HepG2 (cell line): ENCODE measurements around the gene FKBP14. TPM values are rescaled to one million over a fixed set of nuclear protein-coding genes. Genes with fewer than 3 reads are reported as not detected.

Experiments
- ARID2 ChIP-seq: sonication (generic); formaldehyde crosslinking; IDR thresholded peaks from 2 replicates; pipeline ENCODE4 v1.8.1; 2022; ENCODE audit warnings: mild to moderate bottlenecking, missing genetic modification reagents, borderline replicate concordance
- LCORL ChIP-seq, 2 experiments: fragments of 450-650 bp in 1 of 2; sonication (generic) in 1 of 2; formaldehyde crosslinking in 1 of 2; IDR thresholded peaks; 2 replicates each; pipeline versions ENCODE4 v1.5.0 to v1.6.1; 2017 to 2020; ENCODE audit warnings: antibody characterized with exemption in 1 of 2, missing genetic modification reagents in 1 of 2
- NFYC ChIP-seq: IDR thresholded peaks from 2 replicates; pipeline ENCODE4 v1.6.1; 2016; ENCODE audit warnings: missing genetic modification reagents, missing compliant biosample characterization
- PPARG ChIP-seq: conservative IDR thresholded peaks from 2 replicates; pipeline ENCODE4 v1.6.1; 2016; ENCODE audit warnings: missing biosample characterization, missing genetic modification reagents
- SOX13 ChIP-seq, 3 experiments: fragments of 450-650 bp in 1 of 3; sonication (generic) in 1 of 3; formaldehyde crosslinking in 1 of 3; IDR thresholded peaks in 2 of 3; conservative IDR thresholded peaks in 1 of 3; 2 replicates each; pipeline versions ENCODE4 v1.5.0 to v1.6.1; 2016 to 2020; ENCODE audit warnings: antibody characterized with exemption in 1 of 3, mild to moderate bottlenecking in 1 of 3, missing compliant biosample characterization in 1 of 3, missing genetic modification reagents in 1 of 3, moderate library complexity in 1 of 3
- SP140L ChIP-seq: sonication (generic); formaldehyde crosslinking; IDR thresholded peaks from 2 replicates; pipeline ENCODE4 v1.4.0; 2020; ENCODE audit warnings: missing genetic modification reagents, borderline replicate concordance
- STAT5B ChIP-seq: sonication (generic); formaldehyde crosslinking; IDR thresholded peaks from 2 replicates; pipeline ENCODE4 v1.4.0; 2020; ENCODE audit warnings: missing genetic modification reagents
- ZBTB3 ChIP-seq: sonication (generic); formaldehyde crosslinking; IDR thresholded peaks from 2 replicates; pipeline ENCODE4 v1.4.0; 2020; ENCODE audit warnings: low read depth, mild to moderate bottlenecking, moderate library complexity, missing genetic modification reagents, borderline replicate concordance
- ZNF143 ChIP-seq: sonication (generic); formaldehyde crosslinking; IDR thresholded peaks from 2 replicates; pipeline ENCODE4 v1.4.0; 2020; ENCODE audit warnings: missing genetic modification reagents
- ZSCAN31 ChIP-seq: sonication (generic); formaldehyde crosslinking; IDR thresholded peaks from 2 replicates; pipeline ENCODE4 v1.5.0; 2020; ENCODE audit warnings: low read depth, mild to moderate bottlenecking, missing genetic modification reagents
- polyA plus RNA-seq, 8 experiments: library from polyadenylated mRNA; depleted of rRNA in 3 of 8; stranded (reverse) in 7 of 8; unstranded in 1 of 8; fragments of >200 nt; fragmentation: Illumina TruSeq in 4 of 8; extraction: Trizol in 4 of 8; gene quantifications; 2 replicates each; pipeline versions ENCODE4 v1.2.1 to v1.2.3, GENCODE V29; 2011 to 2016; ENCODE audit warnings: low read depth in 4 of 8, missing spikeins in 1 of 8, mixed read lengths in 1 of 8; ENCODE audit not compliant: insufficient read depth in 1 of 8
- total RNA-seq, 5 experiments: library from RNA; depleted of rRNA; stranded (reverse); fragments of >200 nt; fragmentation: Illumina TruSeq; extraction: Trizol; gene quantifications; 2 replicates each; pipeline ENCODE4 v1.2.3, GENCODE V29; 2016; ENCODE audit warnings: low read depth in 1 of 5
- TF ChIP-seq, protein P1 (sequence below): sonication (generic); formaldehyde crosslinking; IDR thresholded peaks from 2 replicates; pipeline ENCODE4 v1.8.1; 2023; ENCODE audit warnings: mild to moderate bottlenecking, missing genetic modification reagents
- TF ChIP-seq, protein P2 (sequence below): sonication (generic); formaldehyde crosslinking; IDR thresholded peaks from 2 replicates; pipeline ENCODE4 v1.4.0; 2020; ENCODE audit warnings: missing genetic modification reagents, borderline replicate concordance
- TF ChIP-seq, protein P3 (sequence below): fragments of 450-650 bp; IDR thresholded peaks from 2 replicates; pipeline ENCODE4 v1.6.1; 2016
- TF ChIP-seq, protein P4 (sequence below): sonication (generic); formaldehyde crosslinking; IDR thresholded peaks from 2 replicates; pipeline ENCODE4 v1.4.0; 2020; ENCODE audit warnings: missing genetic modification reagents, borderline replicate concordance
- TF ChIP-seq, protein P5 (sequence below): sonication (generic); formaldehyde crosslinking; IDR thresholded peaks from 2 replicates; pipeline ENCODE4 v1.9.0; 2021; ENCODE audit warnings: missing genetic modification reagents, mild to moderate bottlenecking, borderline replicate concordance
- TF ChIP-seq, protein P6 (sequence below): sonication (generic); formaldehyde crosslinking; IDR thresholded peaks from 2 replicates; pipeline ENCODE4 v1.5.0; 2020; ENCODE audit warnings: missing genetic modification reagents, mild to moderate bottlenecking, borderline replicate concordance

The FKBP14 gene
- total and polyA plus RNA-seq, 2 of the 13 experiments (the other 11 are each of a cell fraction or from before 2014, with no cell fraction given), result 20.0 to 32.3 TPM

DNA sequence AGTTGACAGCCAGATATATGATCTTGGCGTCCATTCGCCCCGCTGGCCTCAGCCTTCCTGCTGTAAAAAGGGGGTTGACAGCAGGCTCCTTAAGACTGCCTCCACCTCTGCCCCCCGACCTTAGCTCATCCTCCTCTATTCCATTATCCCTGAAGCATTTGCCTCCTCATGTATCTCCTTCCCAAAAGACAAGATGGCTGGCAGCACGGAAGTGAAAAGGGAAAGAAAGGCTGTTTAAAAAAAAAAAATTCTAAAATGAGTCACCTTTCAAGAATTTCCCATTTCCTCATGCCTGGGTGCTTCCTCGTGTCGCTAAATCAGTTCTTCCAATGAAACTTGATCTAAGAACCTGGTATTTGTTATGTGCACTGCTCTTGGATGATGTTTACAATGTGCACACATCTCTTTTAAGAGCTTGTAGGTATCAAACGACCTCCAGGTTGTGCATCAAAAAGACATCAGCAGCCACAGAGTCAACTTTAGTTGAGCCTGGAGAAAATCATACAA lies 38.6 kb downstream of the FKBP14 start (continued):
- TF ChIP-seq, protein P1, sequence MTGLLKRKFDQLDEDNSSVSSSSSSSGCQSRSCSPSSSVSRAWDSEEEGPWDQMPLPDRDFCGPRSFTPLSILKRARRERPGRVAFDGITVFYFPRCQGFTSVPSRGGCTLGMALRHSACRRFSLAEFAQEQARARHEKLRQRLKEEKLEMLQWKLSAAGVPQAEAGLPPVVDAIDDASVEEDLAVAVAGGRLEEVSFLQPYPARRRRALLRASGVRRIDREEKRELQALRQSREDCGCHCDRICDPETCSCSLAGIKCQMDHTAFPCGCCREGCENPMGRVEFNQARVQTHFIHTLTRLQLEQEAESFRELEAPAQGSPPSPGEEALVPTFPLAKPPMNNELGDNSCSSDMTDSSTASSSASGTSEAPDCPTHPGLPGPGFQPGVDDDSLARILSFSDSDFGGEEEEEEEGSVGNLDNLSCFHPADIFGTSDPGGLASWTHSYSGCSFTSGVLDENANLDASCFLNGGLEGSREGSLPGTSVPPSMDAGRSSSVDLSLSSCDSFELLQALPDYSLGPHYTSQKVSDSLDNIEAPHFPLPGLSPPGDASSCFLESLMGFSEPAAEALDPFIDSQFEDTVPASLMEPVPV (CRISPR knock-in tag), result no peak
- TF ChIP-seq, protein P2, sequence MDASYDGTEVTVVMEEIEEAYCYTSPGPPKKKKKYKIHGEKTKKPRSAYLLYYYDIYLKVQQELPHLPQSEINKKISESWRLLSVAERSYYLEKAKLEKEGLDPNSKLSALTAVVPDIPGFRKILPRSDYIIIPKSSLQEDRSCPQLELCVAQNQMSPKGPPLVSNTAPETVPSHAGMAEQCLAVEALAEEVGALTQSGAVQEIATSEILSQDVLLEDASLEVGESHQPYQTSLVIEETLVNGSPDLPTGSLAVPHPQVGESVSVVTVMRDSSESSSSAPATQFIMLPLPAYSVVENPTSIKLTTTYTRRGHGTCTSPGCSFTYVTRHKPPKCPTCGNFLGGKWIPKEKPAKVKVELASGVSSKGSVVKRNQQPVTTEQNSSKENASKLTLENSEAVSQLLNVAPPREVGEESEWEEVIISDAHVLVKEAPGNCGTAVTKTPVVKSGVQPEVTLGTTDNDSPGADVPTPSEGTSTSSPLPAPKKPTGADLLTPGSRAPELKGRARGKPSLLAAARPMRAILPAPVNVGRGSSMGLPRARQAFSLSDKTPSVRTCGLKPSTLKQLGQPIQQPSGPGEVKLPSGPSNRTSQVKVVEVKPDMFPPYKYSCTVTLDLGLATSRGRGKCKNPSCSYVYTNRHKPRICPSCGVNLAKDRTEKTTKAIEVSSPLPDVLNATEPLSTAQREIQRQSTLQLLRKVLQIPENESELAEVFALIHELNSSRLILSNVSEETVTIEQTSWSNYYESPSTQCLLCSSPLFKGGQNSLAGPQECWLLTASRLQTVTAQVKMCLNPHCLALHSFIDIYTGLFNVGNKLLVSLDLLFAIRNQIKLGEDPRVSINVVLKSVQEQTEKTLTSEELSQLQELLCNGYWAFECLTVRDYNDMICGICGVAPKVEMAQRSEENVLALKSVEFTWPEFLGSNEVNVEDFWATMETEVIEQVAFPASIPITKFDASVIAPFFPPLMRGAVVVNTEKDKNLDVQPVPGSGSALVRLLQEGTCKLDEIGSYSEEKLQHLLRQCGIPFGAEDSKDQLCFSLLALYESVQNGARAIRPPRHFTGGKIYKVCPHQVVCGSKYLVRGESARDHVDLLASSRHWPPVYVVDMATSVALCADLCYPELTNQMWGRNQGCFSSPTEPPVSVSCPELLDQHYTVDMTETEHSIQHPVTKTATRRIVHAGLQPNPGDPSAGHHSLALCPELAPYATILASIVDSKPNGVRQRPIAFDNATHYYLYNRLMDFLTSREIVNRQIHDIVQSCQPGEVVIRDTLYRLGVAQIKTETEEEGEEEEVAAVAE (CRISPR knock-in tag), result no peak
- TF ChIP-seq, protein P3, sequence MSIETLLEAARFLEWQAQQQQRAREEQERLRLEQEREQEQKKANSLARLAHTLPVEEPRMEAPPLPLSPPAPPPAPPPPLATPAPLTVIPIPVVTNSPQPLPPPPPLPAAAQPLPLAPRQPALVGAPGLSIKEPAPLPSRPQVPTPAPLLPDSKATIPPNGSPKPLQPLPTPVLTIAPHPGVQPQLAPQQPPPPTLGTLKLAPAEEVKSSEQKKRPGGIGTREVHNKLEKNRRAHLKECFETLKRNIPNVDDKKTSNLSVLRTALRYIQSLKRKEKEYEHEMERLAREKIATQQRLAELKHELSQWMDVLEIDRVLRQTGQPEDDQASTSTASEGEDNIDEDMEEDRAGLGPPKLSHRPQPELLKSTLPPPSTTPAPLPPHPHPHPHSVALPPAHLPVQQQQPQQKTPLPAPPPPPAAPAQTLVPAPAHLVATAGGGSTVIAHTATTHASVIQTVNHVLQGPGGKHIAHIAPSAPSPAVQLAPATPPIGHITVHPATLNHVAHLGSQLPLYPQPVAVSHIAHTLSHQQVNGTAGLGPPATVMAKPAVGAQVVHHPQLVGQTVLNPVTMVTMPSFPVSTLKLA, result peak; percentile 34; the same call in 1 of the 2 replicates
- no peak for TF ChIP-seq ZBTB3
- no peak for TF ChIP-seq STAT5B (CRISPR knock-in tag)
- 0 out of 2 replicates have a peak, but pooled peaks have one; percentile 15 for TF ChIP-seq LCORL (IDR thresholded peaks at IDR 0.05)
- no peak for TF ChIP-seq LCORL (CRISPR knock-in tag; IDR thresholded peaks at IDR 0.05)
- TF ChIP-seq SP140L (CRISPR knock-in tag), result no peak
- no peak for TF ChIP-seq ZNF143 (CRISPR knock-in tag)
- TF ChIP-seq ZSCAN31 (CRISPR knock-in tag), result no peak
- TF ChIP-seq, protein P4, sequence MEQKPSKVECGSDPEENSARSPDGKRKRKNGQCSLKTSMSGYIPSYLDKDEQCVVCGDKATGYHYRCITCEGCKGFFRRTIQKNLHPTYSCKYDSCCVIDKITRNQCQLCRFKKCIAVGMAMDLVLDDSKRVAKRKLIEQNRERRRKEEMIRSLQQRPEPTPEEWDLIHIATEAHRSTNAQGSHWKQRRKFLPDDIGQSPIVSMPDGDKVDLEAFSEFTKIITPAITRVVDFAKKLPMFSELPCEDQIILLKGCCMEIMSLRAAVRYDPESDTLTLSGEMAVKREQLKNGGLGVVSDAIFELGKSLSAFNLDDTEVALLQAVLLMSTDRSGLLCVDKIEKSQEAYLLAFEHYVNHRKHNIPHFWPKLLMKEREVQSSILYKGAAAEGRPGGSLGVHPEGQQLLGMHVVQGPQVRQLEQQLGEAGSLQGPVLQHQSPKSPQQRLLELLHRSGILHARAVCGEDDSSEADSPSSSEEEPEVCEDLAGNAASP, result no peak
- peak; percentile 59 for TF ChIP-seq PPARG
- TF ChIP-seq NFYC (CRISPR knock-in tag), result no peak; the same call in 1 of the 2 replicates
- TF ChIP-seq, protein P5, sequence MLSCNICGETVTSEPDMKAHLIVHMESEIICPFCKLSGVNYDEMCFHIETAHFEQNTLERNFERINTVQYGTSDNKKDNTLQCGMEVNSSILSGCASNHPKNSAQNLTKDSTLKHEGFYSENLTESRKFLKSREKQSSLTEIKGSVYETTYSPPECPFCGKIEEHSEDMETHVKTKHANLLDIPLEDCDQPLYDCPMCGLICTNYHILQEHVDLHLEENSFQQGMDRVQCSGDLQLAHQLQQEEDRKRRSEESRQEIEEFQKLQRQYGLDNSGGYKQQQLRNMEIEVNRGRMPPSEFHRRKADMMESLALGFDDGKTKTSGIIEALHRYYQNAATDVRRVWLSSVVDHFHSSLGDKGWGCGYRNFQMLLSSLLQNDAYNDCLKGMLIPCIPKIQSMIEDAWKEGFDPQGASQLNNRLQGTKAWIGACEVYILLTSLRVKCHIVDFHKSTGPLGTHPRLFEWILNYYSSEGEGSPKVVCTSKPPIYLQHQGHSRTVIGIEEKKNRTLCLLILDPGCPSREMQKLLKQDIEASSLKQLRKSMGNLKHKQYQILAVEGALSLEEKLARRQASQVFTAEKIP, result no peak
- no peak for TF ChIP-seq ARID2 (CRISPR knock-in tag)
- TF ChIP-seq, protein P6, sequence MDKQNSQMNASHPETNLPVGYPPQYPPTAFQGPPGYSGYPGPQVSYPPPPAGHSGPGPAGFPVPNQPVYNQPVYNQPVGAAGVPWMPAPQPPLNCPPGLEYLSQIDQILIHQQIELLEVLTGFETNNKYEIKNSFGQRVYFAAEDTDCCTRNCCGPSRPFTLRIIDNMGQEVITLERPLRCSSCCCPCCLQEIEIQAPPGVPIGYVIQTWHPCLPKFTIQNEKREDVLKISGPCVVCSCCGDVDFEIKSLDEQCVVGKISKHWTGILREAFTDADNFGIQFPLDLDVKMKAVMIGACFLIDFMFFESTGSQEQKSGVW (CRISPR knock-in tag), result no peak
- TF ChIP-seq SOX13 (IDR thresholded peaks at IDR 0.05), result no peak
- TF ChIP-seq SOX13 (CRISPR knock-in tag; conservative IDR thresholded peaks at IDR 0.05 in 1 of 2, IDR thresholded peaks at IDR 0.05 in 1 of 2), result peak in 1 of 2 experiments; percentile 24; a peak in 1 of 4 replicates
